BJ (cell line): ENCODE data around the gene LST1. TPM values are rescaled to one million over a fixed set of nuclear protein-coding genes. Genes with fewer than 3 reads are reported as not detected.

ENCODE experiments used
- CTCF ChIA-PET: fragments of 350-600 bp; formaldehyde crosslinking; extraction: SDS; loops from one replicate; lab custom pipeline; 2021; ENCODE audit warnings: antibody characterized with exemption, inconsistent platforms; lab: Yijun Ruan, JAX
- POLR2A ChIA-PET: fragments of 300-600 bp; sonication (Branson Sonifier 250); formaldehyde crosslinking; extraction: SDS; loops from one replicate; lab custom pipeline; 2021; ENCODE audit warnings: antibody characterized with exemption; lab: Charles Lee
- DNase-seq: peaks from one replicate; pipeline ENCODE4 v3.0.0-alpha.2; 2011; ENCODE audit warnings: low read depth
- H3K27me3 ChIP-seq: 2 replicates; pipeline ENCODE4 v1.6.0; 2011; ENCODE audit warnings: low read length; ENCODE audit not compliant: control insufficient read depth, insufficient read depth
- H3K36me3 ChIP-seq: 2 replicates; pipeline ENCODE4 v1.5.1; 2011; ENCODE audit warnings: low read length; ENCODE audit not compliant: control insufficient read depth, insufficient read depth
- H3K4me3 ChIP-seq: 2 replicates; pipeline ENCODE4 v1.5.1; 2011; ENCODE audit warnings: low read depth, mild to moderate bottlenecking, control low read depth, low read length
- CTCF ChIP-seq: IDR thresholded peaks from 2 replicates; pipeline ENCODE4 v1.5.1; 2011; ENCODE audit warnings: low read depth, mild to moderate bottlenecking, control low read depth, inconsistent platforms, low read length, moderate library complexity; ENCODE audit not compliant: insufficient read depth
- polyA plus RNA-seq: library from polyadenylated mRNA; depleted of rRNA; stranded (reverse); fragments of >200 nt; gene quantifications from 2 replicates; pipeline ENCODE4 v1.2.3, GENCODE V29; 2011

Gene LST1
- polyA plus RNA-seq, 1 experiment, result 0.42 TPM

GRCh38 chr6:31546339-31546957, 39.6 kb upstream of the LST1 start, which contains the start of gene ATP6V1G2:
ATP6V1G2 (minus strand) TSS chr6:31546608; CDS start chr6:31546559, 49 bp downstream.
- ChIA-PET POLR2A (no interaction called here), CTCF (interaction anchor here (0.6 to 17.0 kb wide), 26 partner anchors 11 to 932 kb away, joined by 3 to 433 read pairs (median 4); partner anchors contain the start of genes C6orf47, LST1, LTB and MCCD1)
- TF ChIP-seq CTCF, result peak; percentile 100
- Histone ChIP-seq H3K4me3 (peak within 1 kb of the TSS; percentile 50), H3K36me3 (peaks cover 3% of the 10 kb centered on the region; the same call in 1 of the 2 replicates), H3K27me3 (no peaks in the 10 kb centered on the region)
- peak; percentile 62 for DNase-seq

- CTCF ChIA-PET, result interaction anchor here (0.5 to 17.0 kb wide), 23 partner anchors 12 to 933 kb away, joined by 3 to 433 read pairs (median 4); partner anchors contain the start of genes C6orf47, LST1, LTB and MCCD1
- DNase-seq, result peak; percentile 90
- peaks cover 3% of the 10 kb centered on the region; the same call in 1 of the 2 replicates for H3K36me3 ChIP-seq
- POLR2A ChIA-PET, result interaction anchor here (0.6 kb wide), 1 partner anchor 78 kb away, joined by 22 read pairs; no protein-coding TSS in a partner anchor
- no peak for TF ChIP-seq CTCF
- H3K4me3 ChIP-seq, result peak within 1 kb of the TSS; percentile 50
- H3K27me3 ChIP-seq, result no peaks in the 10 kb centered on the region
Measured at GRCh38 chr6:31546958-31547726, 38.9 kb upstream of the LST1 start, which contains the start of gene NFKBIL1. NFKBIL1 (plus strand) TSS chr6:31547608; CDS start chr6:31547695, 87 bp downstream.

- Histone ChIP-seq H3K36me3 (peaks cover 3% of the 10 kb centered on the region; the same call in 1 of the 2 replicates), H3K4me3 (peak overlapping the region; percentile 50), H3K27me3 (no peaks in the 10 kb centered on the region)
- no peak for TF ChIP-seq CTCF
- ChIA-PET POLR2A (interaction anchor here (0.5 to 0.6 kb wide), 2 partner anchors 79 to 380 kb away, joined by 16 to 22 read pairs; no protein-coding TSS in a partner anchor), CTCF (interaction anchor here (0.5 to 17.0 kb wide), 13 partner anchors 11 to 404 kb away, joined by 3 to 433 read pairs (median 3); partner anchors contain the start of genes LST1, LTB, NCR3 and TNF)
- no peak for DNase-seq
Measured at GRCh38 chr6:31547727-31548543, 38.1 kb upstream of the LST1 start.

- no peak for TF ChIP-seq CTCF
- no peak for DNase-seq
- CTCF ChIA-PET, result interaction anchor here (1.2 to 17.0 kb wide), 5 partner anchors 11 to 61 kb away, joined by 3 to 433 read pairs (median 15); partner anchors contain the start of genes LST1, LTB, NCR3 and TNF
- H3K4me3 ChIP-seq, result peak overlapping the region; percentile 50; the same call in 1 of the 2 replicates
- peaks cover 3% of the 10 kb centered on the region; the same call in 1 of the 2 replicates for H3K36me3 ChIP-seq
- no peaks in the 10 kb centered on the region for H3K27me3 ChIP-seq
- POLR2A ChIA-PET, result interaction anchor here (0.5 kb wide), 1 partner anchor 380 kb away, joined by 16 read pairs; no protein-coding TSS in a partner anchor
Measured at GRCh38 chr6:31548544-31548873, 37.6 kb upstream of the LST1 start.
